ENCODE results near the gene GINS2. TPM values are rescaled to one million over a fixed set of nuclear protein-coding genes. Genes with fewer than 3 reads are reported as not detected.

The GINS2 gene
- total and polyA plus RNA-seq, 2 experiments from 2014 or later = 40.5 to 44.4 TPM

GRCh38 chr16:85675251-85675874 lies 13.4 kb downstream of the GINS2 start:
- Histone ChIP-seq H3K79me2 (replicated peaks; ENCODE audit: insufficient read depth) (no peaks in the 10 kb centered on the region), H3K9me2 (ENCODE audit: insufficient read depth) (no peaks in the 10 kb centered on the region), H3K4me1 (ENCODE audit: insufficient read depth) (no peaks in the 10 kb centered on the region), H2AFZ (no peak overlapping the region), H3K27me3 (ENCODE audit: insufficient read depth) (no peaks in the 10 kb centered on the region), H3K4me3 (no peak overlapping the region), H4K20me1 (replicated peaks; ENCODE audit: insufficient read depth) (peaks cover 35% of the 10 kb centered on the region), H3F3A (replicated peaks; ENCODE audit: low read depth) (peaks cover 19% of the 10 kb centered on the region), H3K4me2 (no peak overlapping the region), H3K27ac (ENCODE audit: low read depth) (peak overlapping the region; percentile 57; the same call in 1 of the 2 replicates), H3K36me3 (ENCODE audit: insufficient read depth) (peaks cover 35% of the 10 kb centered on the region)
- Mint-ChIP-seq H3K9me3 (no peaks in the 10 kb centered on the region), H3K27me3 (ENCODE audit: insufficient read depth, low read depth, poor library complexity) (peaks cover 8% of the 10 kb centered on the region), H3K27ac (no peak overlapping the region), H3K4me1 (peaks cover 3% of the 10 kb centered on the region; the same call in 1 of the 3 replicates), H3K4me3 (no peak overlapping the region), H3K36me3 (ENCODE audit: low read depth) (peaks cover 90% of the 10 kb centered on the region)
- DNase-seq (ENCODE audit: low spot score) (peak; percentile 63), ATAC-seq (peak; percentile 42)
- no peak for TF ChIP-seq JUNB (IDR thresholded peaks at IDR 0.05; ENCODE audit: unreplicated experiment)
- TF ChIP-seq CTCF (conservative IDR thresholded peaks at IDR 0.05; ENCODE audit: low read depth in 2 of 2) = peak; percentile 52 to 64
- TF ChIP-seq CREB1 (CRISPR knock-in tag; IDR thresholded peaks at IDR 0.05; ENCODE audit: low read depth) = no peak
- no peak for TF ChIP-seq EZH2phosphoT487 (IDR thresholded peaks at IDR 0.05; ENCODE audit: unreplicated experiment)

- Mint-ChIP-seq H3K27ac (no peak overlapping the region), H3K9me3 (no peaks in the 10 kb centered on the region), H3K4me1 (peaks cover 3% of the 10 kb centered on the region; the same call in 1 of the 3 replicates), H3K27me3 (ENCODE audit: insufficient read depth, low read depth, poor library complexity) (peaks cover 8% of the 10 kb centered on the region), H3K4me3 (no peak overlapping the region), H3K36me3 (ENCODE audit: low read depth) (peaks cover 90% of the 10 kb centered on the region)
- no peaks in the 10 kb centered on the region for H3K4me1 ChIP-seq (ENCODE audit: insufficient read depth)
- H3K9me2 ChIP-seq (ENCODE audit: insufficient read depth) = no peaks in the 10 kb centered on the region
- H3K4me2 ChIP-seq = no peak overlapping the region
- H3K27ac ChIP-seq (ENCODE audit: low read depth) = peak overlapping the region; percentile 57; the same call in 1 of the 2 replicates
- ATAC-seq (no peak), DNase-seq (ENCODE audit: low spot score) (no peak)
- H4K20me1 ChIP-seq (replicated peaks; ENCODE audit: insufficient read depth) = peaks cover 31% of the 10 kb centered on the region
- H3K27me3 ChIP-seq (ENCODE audit: insufficient read depth) = no peaks in the 10 kb centered on the region
- no peak overlapping the region for H3K4me3 ChIP-seq
- H3F3A ChIP-seq (replicated peaks; ENCODE audit: low read depth) = peaks cover 21% of the 10 kb centered on the region
- no peak for TF ChIP-seq ZNF462 (CRISPR knock-in tag; IDR thresholded peaks at IDR 0.05)
- H3K79me2 ChIP-seq (replicated peaks; ENCODE audit: insufficient read depth) = no peaks in the 10 kb centered on the region; the same call in 1 of the 2 replicates
- H2AFZ ChIP-seq = no peak overlapping the region
- peaks cover 36% of the 10 kb centered on the region for H3K36me3 ChIP-seq (ENCODE audit: insufficient read depth)
Observed at GRCh38 chr16:85674828-85675227, 13.9 kb downstream of the GINS2 start.
